Gastrocnemius medialis (tissue), 4 donors: ENCODE data around the gene TXNRD1. TPM values are rescaled to one million over a fixed set of nuclear protein-coding genes. Genes with fewer than 3 reads are reported as not detected.
"Not testable (repeated sequence)": the region's sequence is repeated elsewhere in the genome, so short reads cannot be mapped to it uniquely, and the experiment has no call there.

ENCODE experiments used
- ATAC-seq, 2 donors: fragments of 150-250 bp; one replicate each; pipeline ENCODE4 v1.9.1; 2016
- DNase-seq, 2 donors: peaks; one replicate each; pipeline ENCODE4 v3.0.0-alpha.2; 2019
- H3K27ac ChIP-seq, 4 donors: fragments of 200-600 bp; sonication (generic); 1 replicate in 1 of 4; 2 replicates in 3 of 4; pipeline ENCODE4 v1.5.1; 2016 to 2018; ENCODE audit warnings: mild to moderate bottlenecking in 2 of 4, moderate library complexity in 1 of 4
- H3K27me3 ChIP-seq, 3 donors: fragments of 200-600 bp; sonication (generic) in 2 of 3; 1 replicate in 1 of 3; 2 replicates in 2 of 3; pipeline versions ENCODE4 v1.5.1 to v1.6.0; 2016 to 2019; ENCODE audit warnings: mild to moderate bottlenecking in 1 of 3, moderate library complexity in 1 of 3
- H3K36me3 ChIP-seq, 2 donors: fragments of 200-600 bp; sonication (generic) in 1 of 2; one replicate each; pipeline ENCODE4 v1.5.1; 2017 to 2018
- H3K4me1 ChIP-seq, 2 donors: fragments of 200-600 bp; sonication (generic) in 1 of 2; one replicate each; pipeline ENCODE4 v1.5.1; 2016 to 2017; ENCODE audit warnings: mild to moderate bottlenecking in 2 of 2
- H3K4me3 ChIP-seq, 4 donors: fragments of 200-600 bp; sonication (generic) in 3 of 4; 1 replicate in 1 of 4; 2 replicates in 3 of 4; pipeline ENCODE4 v1.5.1; 2016 to 2019; ENCODE audit warnings: mild to moderate bottlenecking in 2 of 4
- H3K9me3 ChIP-seq, 3 donors: fragments of 200-600 bp; sonication (generic) in 2 of 3; 1 replicate in 1 of 3; 2 replicates in 2 of 3; pipeline ENCODE4 v1.5.1; 2016 to 2019
- CTCF ChIP-seq, 5 experiments: fragments of 450-650 bp in 3 of 5; fragments of 200-600 bp in 2 of 5; sonication (generic) in 2 of 5; IDR thresholded peaks in 4 of 5; conservative IDR thresholded peaks in 1 of 5; 1 replicate in 4 of 5; 2 replicates in 1 of 5; pipeline ENCODE4 v1.5.1; 2016 to 2019; ENCODE audit warnings: antibody characterized with exemption in 5 of 5, mild to moderate bottlenecking in 3 of 5, moderate library complexity in 3 of 5
- POLR2A ChIP-seq, 2 donors: fragments of 450-650 bp; IDR thresholded peaks; one replicate each; pipeline ENCODE4 v1.6.1; 2017; ENCODE audit warnings: antibody characterized with exemption in 2 of 2, mild to moderate bottlenecking in 2 of 2, moderate library complexity in 2 of 2
- in situ Hi-C, 4 donors: fragments of 200-750 bp; cut with MboI; loops; one replicate each; pipeline versions ENCODE4 v1.15.0 to v1.8.0; 2017; ENCODE audit warnings: low sequenced_read_pairs in 4 of 4
- intact Hi-C: fragments of 100-400 bp; cut with DNase I; formaldehyde crosslinking; loops from one replicate; pipeline ENCODE4 v1.15.1; 2023; ENCODE audit warnings: low total_unique reads
- total RNA-seq, 4 donors: library from RNA; depleted of rRNA; stranded (reverse); fragments of >200 nt; gene quantifications; one replicate each; pipeline versions ENCODE4 v1.1.0 to v1.2.3, GENCODE V29; 2016

Gene TXNRD1
- total RNA-seq, 4 donors from 2014 or later, result 96.6 to 139 (median 118) TPM

GRCh38 chr12:104263026-104263425 lies 47.4 kb downstream of the TXNRD1 start:
- no peaks in the 10 kb centered on the region for H3K27me3 ChIP-seq
- ATAC-seq, result no peak

GRCh38 chr12:104263580-104264358 lies 48.2 kb downstream of the TXNRD1 start:
- in situ Hi-C loops, result no loop called here
- intact Hi-C loops, result no loop called here
- TF ChIP-seq POLR2A (IDR thresholded peaks at IDR 0.05) (no peak), CTCF (IDR thresholded peaks at IDR 0.05 in 4 of 5, conservative IDR thresholded peaks at IDR 0.05 in 1 of 5) (no peak)
- Histone ChIP-seq H3K9me3 (no peaks in the 10 kb centered on the region), H3K4me3 (no peak overlapping the region), H3K36me3 (no peaks in the 10 kb centered on the region), H3K27me3 (no peaks in the 10 kb centered on the region), H3K4me1 (no peaks in the 10 kb centered on the region), H3K27ac (peak overlapping the region in 1 of 4 donors; percentile 39)
- no peak for ATAC-seq
- no peak for DNase-seq

More at GRCh38 chr12:104263026-104263425, 47.4 kb downstream of the TXNRD1 start:
- no peak for DNase-seq
- Histone ChIP-seq H3K27ac (no peak overlapping the region), H3K36me3 (no peaks in the 10 kb centered on the region), H3K9me3 (no peaks in the 10 kb centered on the region), H3K4me1 (no peaks in the 10 kb centered on the region), H3K4me3 (no peak overlapping the region)
- intact Hi-C loops (no loop called here), in situ Hi-C loops (no loop called here)
- TF ChIP-seq CTCF (IDR thresholded peaks at IDR 0.05 in 4 of 5, conservative IDR thresholded peaks at IDR 0.05 in 1 of 5) (no peak), POLR2A (IDR thresholded peaks at IDR 0.05) (no peak)

- DNase-seq, H3K4me3 ChIP-seq, H3K4me1 ChIP-seq, H3K36me3 ChIP-seq, intact Hi-C loops, H3K27ac ChIP-seq, H3K9me3 ChIP-seq, H3K27me3 ChIP-seq, ATAC-seq, in situ Hi-C loops: not testable (repeated sequence)
These were observed 49.9 kb downstream of the TXNRD1 start for GRCh38 chr12:104265436-104265835.

GRCh38 chr12:104272938-104273337 lies 57.4 kb downstream of the TXNRD1 start:
- no peak overlapping the region for H3K4me3 ChIP-seq
- H3K36me3 ChIP-seq, result no peaks in the 10 kb centered on the region
- in situ Hi-C loops, result no loop called here
- TF ChIP-seq CTCF (IDR thresholded peaks at IDR 0.05 in 4 of 5, conservative IDR thresholded peaks at IDR 0.05 in 1 of 5) (no peak), POLR2A (IDR thresholded peaks at IDR 0.05) (no peak)
- intact Hi-C loops, result no loop called here
- no peak for DNase-seq
- H3K27me3 ChIP-seq, result no peaks in the 10 kb centered on the region
- H3K4me1 ChIP-seq, result no peaks in the 10 kb centered on the region
- no peak for ATAC-seq
- no peaks in the 10 kb centered on the region for H3K9me3 ChIP-seq
- no peak overlapping the region for H3K27ac ChIP-seq

GRCh38 chr12:104273503-104273902 lies 57.9 kb downstream of the TXNRD1 start:
- no peak for ATAC-seq
- TF ChIP-seq CTCF (IDR thresholded peaks at IDR 0.05 in 4 of 5, conservative IDR thresholded peaks at IDR 0.05 in 1 of 5) (no peak), POLR2A (IDR thresholded peaks at IDR 0.05) (no peak)
- no peaks in the 10 kb centered on the region for H3K4me1 ChIP-seq
- H3K4me3 ChIP-seq, result no peak overlapping the region
- H3K36me3 ChIP-seq, result no peaks in the 10 kb centered on the region
- in situ Hi-C loops, result no loop called here
- H3K9me3 ChIP-seq, result no peaks in the 10 kb centered on the region
- H3K27me3 ChIP-seq, result no peaks in the 10 kb centered on the region
- intact Hi-C loops, result no loop called here
- no peak for DNase-seq
- no peak overlapping the region for H3K27ac ChIP-seq
